ENCODE data around the gene MYO3B. TPM values are rescaled to one million over a fixed set of nuclear protein-coding genes. Genes with fewer than 3 reads are reported as not detected.

Gene MYO3B
- polyA plus RNA-seq, 1 experiment = 0.10 TPM

- DNase-seq (ENCODE audit: low read depth, low spot score) = no peak
- Histone ChIP-seq H3K27ac (ENCODE audit: low read depth, low read length) (no peak overlapping the region), H3K9me3 (ENCODE audit: control insufficient read depth, insufficient read depth, low read length) (no peaks in the 10 kb centered on the region), H3K4me3 (ENCODE audit: low read depth, low read length) (no peak overlapping the region), H3K27me3 (ENCODE audit: control insufficient read depth, insufficient read depth, low read length) (no peaks in the 10 kb centered on the region)
- ChIA-PET POLR2A (no interaction called here), CTCF (interaction anchor here (1.7 kb wide), 1 partner anchor 11 kb away, joined by 3 read pairs; no protein-coding TSS in a partner anchor)
- TF ChIP-seq CTCF (IDR thresholded peaks at IDR 0.05; ENCODE audit: low read depth, low read length) = no peak
These were observed 51.2 kb downstream of the MYO3B start for GRCh38 chr2:170229125-170229524.

GRCh38 chr2:170229744-170230143, 51.8 kb downstream of the MYO3B start:
- Histone ChIP-seq H3K27ac (ENCODE audit: low read depth, low read length) (no peak overlapping the region), H3K27me3 (ENCODE audit: control insufficient read depth, insufficient read depth, low read length) (no peaks in the 10 kb centered on the region), H3K4me3 (ENCODE audit: low read depth, low read length) (no peak overlapping the region), H3K9me3 (ENCODE audit: control insufficient read depth, insufficient read depth, low read length) (no peaks in the 10 kb centered on the region)
- CTCF ChIA-PET = interaction anchor here (1.7 kb wide), 1 partner anchor 12 kb away, joined by 3 read pairs; no protein-coding TSS in a partner anchor
- POLR2A ChIA-PET = no interaction called here
- no peak for DNase-seq (ENCODE audit: low read depth, low spot score)
- TF ChIP-seq CTCF (IDR thresholded peaks at IDR 0.05; ENCODE audit: low read depth, low read length) = no peak

- TF ChIP-seq CTCF (IDR thresholded peaks at IDR 0.05; ENCODE audit: low read depth, low read length) = peak; percentile 62
- CTCF ChIA-PET = interaction anchor here (0.6 to 2.6 kb wide), 24 partner anchors 9 to 1263 kb away, joined by 3 to 20 read pairs (median 4); partner anchors contain the start of gene GAD1
- Histone ChIP-seq H3K27me3 (ENCODE audit: control insufficient read depth, insufficient read depth, low read length) (peaks cover 6% of the 10 kb centered on the region), H3K9me3 (ENCODE audit: control insufficient read depth, insufficient read depth, low read length) (no peaks in the 10 kb centered on the region), H3K27ac (ENCODE audit: low read depth, low read length) (no peak overlapping the region), H3K4me3 (ENCODE audit: low read depth, low read length) (no peak overlapping the region)
- POLR2A ChIA-PET = no interaction called here
- DNase-seq (ENCODE audit: low read depth, low spot score) = no peak
These were observed 58.1 kb downstream of the MYO3B start for GRCh38 chr2:170235860-170236679.

GRCh38 chr2:170236680-170237047, 58.7 kb downstream of the MYO3B start:
- TF ChIP-seq CTCF (IDR thresholded peaks at IDR 0.05; ENCODE audit: low read depth, low read length) = no peak
- DNase-seq (ENCODE audit: low read depth, low spot score) = no peak
- CTCF ChIA-PET = interaction anchor here (0.6 to 2.6 kb wide), 12 partner anchors 12 to 636 kb away, joined by 3 to 20 read pairs (median 3); no protein-coding TSS in a partner anchor
- Histone ChIP-seq H3K27me3 (ENCODE audit: control insufficient read depth, insufficient read depth, low read length) (peaks cover 11% of the 10 kb centered on the region), H3K9me3 (ENCODE audit: control insufficient read depth, insufficient read depth, low read length) (no peaks in the 10 kb centered on the region), H3K4me3 (ENCODE audit: low read depth, low read length) (no peak overlapping the region), H3K27ac (ENCODE audit: low read depth, low read length) (no peak overlapping the region)
- POLR2A ChIA-PET = no interaction called here

- ChIA-PET POLR2A (no interaction called here), CTCF (interaction anchor here (0.9 to 2.6 kb wide), 5 partner anchors 12 to 635 kb away, joined by 3 to 20 read pairs (median 3); no protein-coding TSS in a partner anchor)
- Histone ChIP-seq H3K27me3 (ENCODE audit: control insufficient read depth, insufficient read depth, low read length) (peaks cover 11% of the 10 kb centered on the region), H3K4me3 (ENCODE audit: low read depth, low read length) (no peak overlapping the region), H3K27ac (ENCODE audit: low read depth, low read length) (no peak overlapping the region), H3K9me3 (ENCODE audit: control insufficient read depth, insufficient read depth, low read length) (no peaks in the 10 kb centered on the region)
- no peak for DNase-seq (ENCODE audit: low read depth, low spot score)
- TF ChIP-seq CTCF (IDR thresholded peaks at IDR 0.05; ENCODE audit: low read depth, low read length) = no peak
These were observed 59.7 kb downstream of the MYO3B start for GRCh38 chr2:170237572-170238120.
